ENCODE data around the gene ZDHHC11B. TPM values are rescaled to one million over a fixed set of nuclear protein-coding genes. Genes with fewer than 3 reads are reported as not detected.
"Not testable (repeated sequence)": the region's sequence is repeated elsewhere in the genome, so short reads cannot be mapped to it uniquely, and the experiment has no call there.

The ZDHHC11B gene
- total RNA-seq, 1 donor from 2014 or later, result 15.6 TPM

- no peak for DNase-seq (ENCODE audit: low spot score)
Measured at GRCh38 chr5:717143-717542, 67.4 kb downstream of the ZDHHC11B start.

DNA sequence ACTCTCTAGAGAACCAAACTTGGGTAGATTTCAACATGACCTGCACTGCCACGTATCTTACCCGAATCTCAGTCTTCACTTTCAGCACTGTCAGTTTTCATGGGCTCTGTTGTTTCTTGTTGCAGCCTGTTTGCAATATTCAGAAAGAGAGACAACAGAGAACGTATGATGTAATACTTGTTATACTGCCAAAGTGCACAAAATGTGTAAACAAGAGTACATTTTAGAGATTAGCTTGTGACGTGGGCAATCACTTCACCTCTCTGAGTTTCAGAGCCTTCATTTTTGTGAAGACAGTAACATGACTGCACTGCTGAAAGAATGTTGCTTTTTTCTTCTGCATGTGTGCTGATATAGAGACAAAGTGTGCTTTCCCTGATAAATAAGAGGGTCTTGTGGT lies 67.8 kb downstream of the ZDHHC11B start:
- not testable (repeated sequence) for DNase-seq (ENCODE audit: low spot score)

- DNase-seq (ENCODE audit: low spot score), result not testable (repeated sequence)
Measured at GRCh38 chr5:715636-716035, 68.9 kb downstream of the ZDHHC11B start.

DNA sequence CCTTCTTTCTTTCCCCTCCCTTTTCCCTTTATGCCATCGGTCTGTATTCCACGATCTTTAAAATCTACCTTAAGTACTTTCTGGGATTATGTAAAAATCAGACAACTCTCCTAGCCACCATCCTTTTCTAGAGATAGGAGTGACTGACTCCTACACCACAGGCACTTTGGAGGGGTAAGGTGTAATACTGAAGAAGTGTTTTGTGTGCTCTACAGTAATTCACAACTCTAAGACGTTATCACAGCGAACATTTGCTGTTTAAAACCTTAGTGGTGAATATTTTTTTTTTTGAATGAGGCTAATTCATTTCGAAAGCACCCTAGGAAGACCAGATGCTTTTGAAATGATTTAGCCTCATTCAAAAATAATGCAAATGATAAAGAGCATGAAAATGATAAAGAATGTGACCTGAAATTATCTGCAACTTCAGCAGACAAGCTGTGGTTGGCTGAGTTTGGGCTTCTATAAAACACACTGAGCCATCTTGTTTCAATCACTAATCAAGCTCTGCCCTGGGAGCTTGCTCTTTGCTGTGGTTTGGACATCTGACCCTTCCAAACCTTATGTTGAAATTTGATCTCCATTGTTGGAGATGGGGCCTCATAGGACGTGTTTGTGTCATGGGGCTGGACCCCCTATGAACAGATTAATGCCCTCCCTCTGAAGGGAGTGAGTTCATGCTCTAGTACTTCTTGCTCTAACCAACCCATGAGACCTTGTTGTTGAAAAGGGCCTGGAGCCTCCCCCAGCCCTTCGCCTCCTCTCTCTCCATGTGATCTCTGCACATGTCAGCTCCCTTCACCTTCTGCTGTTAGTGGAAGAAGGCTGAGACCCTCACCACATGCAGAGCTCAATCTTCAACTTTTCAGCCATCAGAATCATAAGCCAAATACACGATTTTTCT lies 70.1 kb downstream of the ZDHHC11B start:
- not testable (repeated sequence) for DNase-seq (ENCODE audit: low spot score)

DNA sequence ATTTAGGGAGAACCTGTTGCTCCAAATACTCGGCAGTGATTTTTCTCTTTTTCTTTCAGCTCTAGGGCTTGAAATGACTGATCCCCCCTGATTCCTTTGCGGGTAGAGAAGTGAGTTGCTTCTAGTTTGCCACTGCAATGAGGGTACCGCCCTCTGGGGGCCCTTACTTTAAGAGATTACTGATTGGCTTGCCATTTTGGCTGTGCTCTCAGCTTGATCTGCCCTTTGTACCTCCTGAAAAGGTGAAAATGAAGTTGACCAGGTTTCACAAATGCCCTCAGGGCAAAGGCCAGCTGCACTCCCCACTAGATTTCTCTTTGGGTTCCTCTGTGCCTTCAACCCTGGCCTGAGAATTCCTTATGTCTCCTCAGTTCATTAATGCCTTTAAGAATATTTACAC lies 70.8 kb downstream of the ZDHHC11B start:
- not testable (repeated sequence) for DNase-seq (ENCODE audit: low spot score)

GRCh38 chr5:708848-709517 lies 75.5 kb downstream of the ZDHHC11B start:
- not testable (repeated sequence) for DNase-seq (ENCODE audit: low spot score)

- DNase-seq (ENCODE audit: low spot score), result not testable (repeated sequence)
Measured at GRCh38 chr5:708374-708773, 76.2 kb downstream of the ZDHHC11B start.

DNA sequence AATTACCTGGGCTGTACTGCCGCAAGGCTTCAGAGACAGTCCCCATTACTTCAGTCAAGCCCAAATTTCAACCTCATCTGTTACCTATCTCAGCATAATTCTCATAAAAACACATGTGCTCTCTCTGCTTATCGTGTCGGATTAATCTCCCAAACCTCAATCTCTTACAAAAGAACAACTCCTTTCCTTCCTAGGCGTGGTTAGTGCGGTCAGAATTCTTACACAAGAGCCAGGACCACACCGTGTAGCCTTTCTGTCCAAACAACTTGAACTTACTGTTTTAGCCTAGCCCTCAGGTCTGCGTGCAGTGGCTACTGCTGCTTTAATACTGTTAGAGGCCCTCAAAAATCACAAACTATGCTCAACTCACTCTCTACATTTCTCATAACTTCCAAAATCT lies 78.4 kb downstream of the ZDHHC11B start:
- DNase-seq (ENCODE audit: low spot score), result not testable (repeated sequence)

GRCh38 chr5:696753-697702 lies 87.5 kb downstream of the ZDHHC11B start:
- DNase-seq (ENCODE audit: low spot score), result not testable (repeated sequence)

DNA sequence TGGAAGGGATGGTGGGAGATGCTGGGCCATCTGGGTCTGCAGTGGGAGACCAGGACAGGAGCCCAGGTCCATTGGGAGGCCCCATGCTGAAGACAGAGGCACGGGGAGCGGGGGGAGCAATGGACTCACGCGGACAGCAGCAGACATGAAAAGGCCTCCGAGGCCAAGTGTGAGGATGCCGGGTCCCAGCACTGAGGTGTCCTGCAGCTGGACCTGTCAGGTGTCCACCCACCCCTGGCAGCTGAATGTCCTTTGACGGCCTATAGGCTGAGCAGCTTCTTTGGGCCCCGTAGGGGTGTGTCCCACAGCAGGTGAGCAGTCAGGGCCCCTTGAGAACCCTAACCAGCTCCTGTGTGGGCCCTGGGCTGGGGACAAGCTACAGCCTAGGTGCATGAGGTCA lies 88.3 kb downstream of the ZDHHC11B start:
- DNase-seq (ENCODE audit: low spot score), result not testable (repeated sequence)

GRCh38 chr5:695475-695874 lies 89.1 kb downstream of the ZDHHC11B start:
- DNase-seq (ENCODE audit: low spot score), result not testable (repeated sequence)

DNA sequence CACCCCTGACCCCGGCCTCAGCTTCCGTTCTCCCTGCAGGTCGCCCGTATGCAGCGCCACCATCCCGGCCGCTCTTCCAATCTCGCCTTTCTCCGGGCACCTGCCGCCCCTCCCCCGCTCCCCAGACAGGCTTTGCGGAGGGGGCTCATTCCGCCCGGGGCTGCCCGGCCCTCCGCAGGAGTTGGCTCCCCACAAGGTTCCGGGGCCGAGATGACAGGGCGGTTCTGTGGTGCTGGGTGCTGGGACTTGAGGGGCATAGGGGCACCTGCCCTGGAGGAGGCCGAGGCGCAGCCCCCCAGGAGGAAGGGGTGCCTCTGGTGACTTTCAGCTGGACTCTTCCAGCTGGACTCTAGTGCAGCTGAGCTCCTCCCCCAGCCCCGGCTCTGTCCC lies 90.5 kb downstream of the ZDHHC11B start:
- not testable (repeated sequence) for DNase-seq (ENCODE audit: low spot score)

DNA sequence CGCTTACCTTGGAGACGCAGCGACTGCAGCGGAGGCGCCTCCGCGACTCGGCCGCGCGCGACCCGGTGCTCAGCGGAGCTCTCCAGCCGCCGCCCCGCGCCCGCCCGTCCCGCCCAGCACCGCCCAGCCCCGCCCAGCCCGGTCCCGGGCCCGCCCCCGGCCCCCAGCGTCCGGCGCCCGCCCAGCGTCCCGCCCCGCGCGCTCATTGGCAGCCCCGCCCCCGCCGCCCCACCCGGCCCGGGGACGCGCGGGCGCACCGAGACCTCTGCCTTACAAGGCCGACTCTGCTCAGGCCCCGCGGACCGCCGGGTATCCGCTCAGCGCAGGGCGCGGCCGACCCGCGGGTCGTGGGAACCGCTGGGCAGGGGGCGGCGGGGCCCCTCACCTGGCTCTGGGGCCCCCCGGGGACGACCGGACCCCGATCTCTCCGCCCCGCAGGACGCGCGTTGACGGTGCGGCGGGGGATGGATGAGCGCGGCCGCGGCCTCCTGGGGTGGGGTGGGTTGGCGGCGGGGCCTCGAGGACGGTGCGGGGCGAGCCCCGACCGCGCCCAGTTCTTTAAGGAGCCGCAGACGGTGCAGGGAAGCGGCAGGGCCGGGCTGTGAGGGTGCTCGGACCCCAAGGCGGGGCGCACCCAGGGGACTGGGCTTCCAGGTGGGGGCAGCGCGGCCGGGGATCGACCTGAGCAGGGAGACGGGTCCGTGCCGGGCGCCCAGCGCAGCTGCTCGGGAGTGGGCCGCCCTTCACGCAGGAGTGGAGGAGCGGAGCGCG lies 91.1 kb downstream of the ZDHHC11B start, which contains the start of gene TPPP:
TPPP (minus strand) TSS at position 82 of the 771 bp plus-strand sequence. CDS start 15,292 bp downstream, outside the sequence.
- peak; percentile 93 for DNase-seq (ENCODE audit: low spot score)

DNA sequence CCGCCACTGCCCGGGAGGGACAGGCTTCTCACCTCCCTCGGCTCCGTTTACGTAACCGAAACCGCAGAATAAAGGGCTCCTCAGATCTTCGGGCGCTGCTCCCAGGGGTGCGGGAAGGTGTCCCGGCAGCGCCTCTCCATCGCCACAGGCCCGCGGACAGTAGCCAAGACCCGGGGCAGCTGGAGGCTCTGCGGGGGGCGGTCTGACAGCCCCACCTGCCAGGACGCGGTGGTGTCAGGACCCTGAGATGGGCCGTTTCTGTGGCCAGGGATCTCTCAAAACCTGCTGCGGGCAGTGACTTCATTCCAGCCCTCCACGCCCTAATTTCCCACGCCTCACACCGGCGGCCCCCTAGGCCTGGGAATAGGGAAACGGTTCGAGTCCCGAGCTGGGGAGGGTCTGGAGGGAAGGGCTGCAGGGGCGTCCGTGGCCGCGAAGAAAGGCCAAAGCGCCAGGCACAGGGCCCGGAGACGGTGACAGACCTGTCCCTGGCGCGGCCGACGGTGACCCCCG lies 91.9 kb downstream of the ZDHHC11B start:
- DNase-seq (ENCODE audit: low spot score), result not testable (repeated sequence)

DNA sequence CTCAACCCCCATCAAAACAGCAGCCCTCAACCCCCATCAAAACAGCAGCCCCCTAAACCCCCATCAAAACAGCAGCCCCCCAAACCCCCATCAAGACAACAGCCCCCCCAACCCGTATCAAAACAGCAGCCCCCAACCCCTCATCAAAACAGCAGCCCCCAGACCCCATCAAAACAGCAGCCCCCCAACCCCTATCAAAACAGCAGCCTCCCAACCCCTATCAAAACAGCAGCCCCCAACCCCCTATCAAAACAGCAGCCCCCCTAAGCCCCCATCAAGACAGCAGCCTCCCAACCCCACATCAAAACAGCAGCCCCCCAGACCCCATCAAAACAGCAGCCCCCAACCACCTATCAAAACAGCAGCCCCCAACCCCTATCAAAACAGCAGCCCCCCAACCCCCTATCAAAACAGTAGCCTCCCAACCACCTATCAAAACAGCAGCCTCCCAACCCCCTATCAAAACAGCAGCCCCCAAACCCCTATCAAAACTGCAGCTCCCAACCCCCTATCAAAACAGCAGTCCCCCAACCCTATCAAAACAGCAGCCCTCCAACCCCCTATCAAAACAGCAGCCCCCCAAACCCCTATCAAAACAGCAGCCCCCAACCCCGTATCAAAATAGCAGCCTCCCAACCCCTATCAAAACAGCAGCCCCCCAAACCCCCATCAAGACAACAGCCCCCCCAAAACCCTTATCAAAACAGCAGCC lies 92.6 kb downstream of the ZDHHC11B start:
- no peak for DNase-seq (ENCODE audit: low spot score)

DNA sequence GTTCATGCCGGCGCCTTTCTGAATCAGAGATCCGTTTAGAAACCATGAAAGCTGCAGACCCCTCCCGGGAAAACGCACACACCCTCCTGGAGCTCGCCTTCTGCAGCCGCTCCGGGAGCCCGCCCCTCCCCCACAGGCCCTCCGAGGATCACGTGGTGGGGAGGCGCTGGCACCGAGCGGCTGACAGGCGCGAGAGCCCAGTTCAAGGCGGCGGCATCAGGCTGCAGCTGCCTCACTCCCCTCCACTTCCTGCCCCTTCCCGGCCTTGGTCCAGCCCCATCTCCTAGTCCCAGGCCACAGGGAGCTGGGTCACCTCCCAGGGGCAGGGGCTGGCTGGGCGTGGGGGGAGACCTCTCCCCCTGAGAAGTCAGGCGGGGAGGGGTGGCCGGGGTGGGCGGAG lies 93.5 kb downstream of the ZDHHC11B start:
- DNase-seq (ENCODE audit: low spot score), result not testable (repeated sequence)

- DNase-seq (ENCODE audit: low spot score), result not testable (repeated sequence)
Measured at GRCh38 chr5:690293-690692, 94.2 kb downstream of the ZDHHC11B start.

- not testable (repeated sequence) for DNase-seq (ENCODE audit: low spot score)
Measured at GRCh38 chr5:688348-689010, 96.0 kb downstream of the ZDHHC11B start.

DNA sequence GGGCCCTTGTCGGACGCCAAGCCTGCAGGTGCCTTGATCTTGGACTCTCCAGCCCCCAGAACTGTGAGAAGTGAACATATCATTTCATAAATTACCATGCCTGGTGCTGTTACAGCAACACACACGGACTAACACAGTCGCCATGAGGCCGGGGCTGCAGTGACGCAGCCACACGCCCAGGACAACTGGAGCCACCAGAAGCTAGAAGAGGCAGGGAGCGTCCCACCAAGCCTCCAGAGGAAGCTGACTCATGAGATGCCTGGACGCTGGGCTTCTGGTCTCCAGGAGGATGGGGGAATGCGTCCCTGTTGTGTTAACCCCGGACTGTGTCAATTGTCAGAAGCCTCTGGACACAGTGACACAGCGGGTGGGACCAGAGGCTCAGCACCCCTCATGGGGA lies 97.6 kb downstream of the ZDHHC11B start:
- not testable (repeated sequence) for DNase-seq (ENCODE audit: low spot score)

All from ureter (tissue), 1 donor.